GM23248 (cell line): ENCODE data around the gene SLIT2.

ENCODE experiments used
- EZH2 ChIP-seq: fragments of 200-600 bp; sonication (generic); IDR thresholded peaks from 2 replicates; pipeline ENCODE4 v1.6.1; 2018; ENCODE audit warnings: antibody characterized with exemption, mild to moderate bottlenecking; ENCODE audit not compliant: insufficient read depth, poor library complexity, severe bottlenecking
- EZH2phosphoT487 ChIP-seq: fragments of 200-600 bp; sonication (generic); IDR thresholded peaks from 2 replicates; pipeline ENCODE4 v1.6.1; 2018; ENCODE audit warnings: antibody characterized with exemption, moderate library complexity, mild to moderate bottlenecking, low read depth; ENCODE audit not compliant: insufficient read depth

- TF ChIP-seq EZH2 (no peak), EZH2phosphoT487 (no peak)
Observed at GRCh38 chr4:20288047-20288650, 36.4 kb downstream of the SLIT2 start.
